ENCODE measurements around the gene PAX3.

The PAX3 gene

DNA sequence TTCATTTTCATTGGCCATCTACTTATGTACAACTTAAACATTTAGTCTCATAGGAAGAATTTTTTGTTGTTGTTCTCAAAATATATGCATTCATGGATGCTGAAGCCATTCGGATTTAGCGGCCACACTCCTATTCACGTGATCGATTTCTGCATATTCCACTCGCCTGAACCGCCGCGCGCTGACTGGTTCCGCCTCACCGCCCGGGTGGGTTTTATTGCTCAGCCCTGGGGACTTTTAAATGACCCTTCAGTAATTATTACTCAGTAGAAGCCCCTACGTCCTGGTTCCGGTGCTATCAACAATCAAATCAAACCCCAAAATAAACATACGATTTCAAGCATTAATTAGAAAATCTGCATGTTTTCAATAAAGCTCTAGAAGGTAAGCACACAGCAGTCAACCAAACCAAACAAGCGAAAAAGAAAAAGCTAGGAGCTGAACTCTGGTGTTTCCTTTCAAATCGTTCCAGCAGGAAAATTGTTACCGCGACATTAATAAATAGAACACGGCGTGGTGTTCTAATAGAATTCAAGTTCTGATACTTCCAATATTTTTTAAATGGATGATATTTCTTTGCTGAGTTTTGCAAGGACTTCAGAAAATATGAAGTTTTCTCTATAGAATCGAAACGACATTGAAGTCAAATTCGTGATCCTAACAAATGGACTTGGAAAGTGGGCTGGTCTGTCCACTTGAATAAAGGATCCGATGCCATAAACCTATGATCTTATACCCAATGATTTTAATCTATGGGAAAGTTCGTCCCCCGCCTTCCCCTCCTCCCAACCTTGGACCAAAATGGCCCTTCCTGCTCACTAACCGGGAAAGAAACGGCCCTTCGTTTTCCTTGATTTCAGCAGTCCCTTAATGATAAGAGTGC is 9.3 kb downstream of the PAX3 start:
- TF ChIP-seq NFIC (IDR thresholded peaks at IDR 0.05) (no peak), FOXM1 (IDR thresholded peaks at IDR 0.05; ENCODE audit: borderline replicate concordance, low read depth) (no peak), CREB1 (IDR thresholded peaks at IDR 0.05; ENCODE audit: low read depth) (no peak), EGR1 (IDR thresholded peaks at IDR 0.05) (no peak), CEBPB (IDR thresholded peaks at IDR 0.05) (no peak), YY1 (IDR thresholded peaks at IDR 0.05; ENCODE audit: low read depth) (no peak), TAF1 (IDR thresholded peaks at IDR 0.05; ENCODE audit: low read depth) (no peak), ZBTB7A (IDR thresholded peaks at IDR 0.05; ENCODE audit: low read depth) (no peak), RAD21 (IDR thresholded peaks at IDR 0.05; ENCODE audit: low read depth) (no peak), EP300 (IDR thresholded peaks at IDR 0.05; ENCODE audit: borderline replicate concordance) (no peak), TCF12 (IDR thresholded peaks at IDR 0.05; ENCODE audit: low read depth) (no peak), TEAD4 (IDR thresholded peaks at IDR 0.05) (no peak)
- TF ChIP-seq, protein P1, sequence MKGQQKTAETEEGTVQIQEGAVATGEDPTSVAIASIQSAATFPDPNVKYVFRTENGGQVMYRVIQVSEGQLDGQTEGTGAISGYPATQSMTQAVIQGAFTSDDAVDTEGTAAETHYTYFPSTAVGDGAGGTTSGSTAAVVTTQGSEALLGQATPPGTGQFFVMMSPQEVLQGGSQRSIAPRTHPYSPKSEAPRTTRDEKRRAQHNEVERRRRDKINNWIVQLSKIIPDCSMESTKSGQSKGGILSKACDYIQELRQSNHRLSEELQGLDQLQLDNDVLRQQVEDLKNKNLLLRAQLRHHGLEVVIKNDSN (IDR thresholded peaks at IDR 0.05), result no peak
- TF ChIP-seq, protein P2, sequence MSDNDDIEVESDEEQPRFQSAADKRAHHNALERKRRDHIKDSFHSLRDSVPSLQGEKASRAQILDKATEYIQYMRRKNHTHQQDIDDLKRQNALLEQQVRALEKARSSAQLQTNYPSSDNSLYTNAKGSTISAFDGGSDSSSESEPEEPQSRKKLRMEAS (IDR thresholded peaks at IDR 0.05), result no peak
- TF ChIP-seq, protein P3, sequence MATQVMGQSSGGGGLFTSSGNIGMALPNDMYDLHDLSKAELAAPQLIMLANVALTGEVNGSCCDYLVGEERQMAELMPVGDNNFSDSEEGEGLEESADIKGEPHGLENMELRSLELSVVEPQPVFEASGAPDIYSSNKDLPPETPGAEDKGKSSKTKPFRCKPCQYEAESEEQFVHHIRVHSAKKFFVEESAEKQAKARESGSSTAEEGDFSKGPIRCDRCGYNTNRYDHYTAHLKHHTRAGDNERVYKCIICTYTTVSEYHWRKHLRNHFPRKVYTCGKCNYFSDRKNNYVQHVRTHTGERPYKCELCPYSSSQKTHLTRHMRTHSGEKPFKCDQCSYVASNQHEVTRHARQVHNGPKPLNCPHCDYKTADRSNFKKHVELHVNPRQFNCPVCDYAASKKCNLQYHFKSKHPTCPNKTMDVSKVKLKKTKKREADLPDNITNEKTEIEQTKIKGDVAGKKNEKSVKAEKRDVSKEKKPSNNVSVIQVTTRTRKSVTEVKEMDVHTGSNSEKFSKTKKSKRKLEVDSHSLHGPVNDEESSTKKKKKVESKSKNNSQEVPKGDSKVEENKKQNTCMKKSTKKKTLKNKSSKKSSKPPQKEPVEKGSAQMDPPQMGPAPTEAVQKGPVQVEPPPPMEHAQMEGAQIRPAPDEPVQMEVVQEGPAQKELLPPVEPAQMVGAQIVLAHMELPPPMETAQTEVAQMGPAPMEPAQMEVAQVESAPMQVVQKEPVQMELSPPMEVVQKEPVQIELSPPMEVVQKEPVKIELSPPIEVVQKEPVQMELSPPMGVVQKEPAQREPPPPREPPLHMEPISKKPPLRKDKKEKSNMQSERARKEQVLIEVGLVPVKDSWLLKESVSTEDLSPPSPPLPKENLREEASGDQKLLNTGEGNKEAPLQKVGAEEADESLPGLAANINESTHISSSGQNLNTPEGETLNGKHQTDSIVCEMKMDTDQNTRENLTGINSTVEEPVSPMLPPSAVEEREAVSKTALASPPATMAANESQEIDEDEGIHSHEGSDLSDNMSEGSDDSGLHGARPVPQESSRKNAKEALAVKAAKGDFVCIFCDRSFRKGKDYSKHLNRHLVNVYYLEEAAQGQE (IDR thresholded peaks at IDR 0.05; ENCODE audit: low read depth), result no peak

DNA sequence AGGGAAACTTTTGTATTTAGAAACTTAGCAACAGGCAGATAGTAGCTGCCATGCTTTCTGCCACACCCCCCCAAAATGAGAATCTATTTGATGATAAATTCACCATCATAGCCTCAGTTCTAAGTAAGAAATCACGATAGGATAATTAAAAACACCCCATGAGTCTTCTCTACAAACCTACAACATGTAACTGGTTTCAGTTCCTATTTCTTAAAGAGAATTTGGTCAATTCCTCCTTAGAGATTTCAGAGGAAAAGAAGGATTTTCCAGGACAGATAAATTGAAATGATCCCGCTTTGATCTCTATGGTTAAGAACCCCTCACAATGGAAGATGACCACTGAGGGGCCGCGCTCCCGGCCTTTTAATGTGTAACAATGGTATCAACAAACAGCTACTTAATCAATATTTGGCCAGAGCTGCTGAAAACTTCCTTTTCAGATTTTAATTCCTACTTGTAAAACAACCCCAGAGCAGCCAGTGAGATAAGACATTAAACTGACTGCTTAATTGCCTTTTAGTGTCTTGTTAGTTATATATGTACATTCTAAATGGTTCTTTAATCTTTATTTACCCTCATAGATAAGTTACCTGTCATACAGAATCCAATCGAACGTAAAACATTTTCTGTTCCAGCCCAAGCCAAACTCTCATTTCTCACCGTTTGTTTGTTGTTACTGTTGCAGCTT is 10.1 kb downstream of the PAX3 start:
- TF ChIP-seq EP300 (IDR thresholded peaks at IDR 0.05; ENCODE audit: borderline replicate concordance) (no peak), NFIC (IDR thresholded peaks at IDR 0.05) (no peak), TCF12 (IDR thresholded peaks at IDR 0.05; ENCODE audit: low read depth) (no peak), RAD21 (IDR thresholded peaks at IDR 0.05; ENCODE audit: low read depth) (no peak), FOXM1 (IDR thresholded peaks at IDR 0.05; ENCODE audit: borderline replicate concordance, low read depth) (no peak), CREB1 (IDR thresholded peaks at IDR 0.05; ENCODE audit: low read depth) (no peak), EGR1 (IDR thresholded peaks at IDR 0.05) (no peak), TAF1 (IDR thresholded peaks at IDR 0.05; ENCODE audit: low read depth) (no peak), CEBPB (IDR thresholded peaks at IDR 0.05) (no peak), ZBTB7A (IDR thresholded peaks at IDR 0.05; ENCODE audit: low read depth) (no peak), TEAD4 (IDR thresholded peaks at IDR 0.05) (no peak), YY1 (IDR thresholded peaks at IDR 0.05; ENCODE audit: low read depth) (no peak)
- TF ChIP-seq, protein P2 (IDR thresholded peaks at IDR 0.05), result no peak
- TF ChIP-seq, protein P1 (IDR thresholded peaks at IDR 0.05), result no peak
- TF ChIP-seq, protein P3 (IDR thresholded peaks at IDR 0.05; ENCODE audit: low read depth), result no peak

DNA sequence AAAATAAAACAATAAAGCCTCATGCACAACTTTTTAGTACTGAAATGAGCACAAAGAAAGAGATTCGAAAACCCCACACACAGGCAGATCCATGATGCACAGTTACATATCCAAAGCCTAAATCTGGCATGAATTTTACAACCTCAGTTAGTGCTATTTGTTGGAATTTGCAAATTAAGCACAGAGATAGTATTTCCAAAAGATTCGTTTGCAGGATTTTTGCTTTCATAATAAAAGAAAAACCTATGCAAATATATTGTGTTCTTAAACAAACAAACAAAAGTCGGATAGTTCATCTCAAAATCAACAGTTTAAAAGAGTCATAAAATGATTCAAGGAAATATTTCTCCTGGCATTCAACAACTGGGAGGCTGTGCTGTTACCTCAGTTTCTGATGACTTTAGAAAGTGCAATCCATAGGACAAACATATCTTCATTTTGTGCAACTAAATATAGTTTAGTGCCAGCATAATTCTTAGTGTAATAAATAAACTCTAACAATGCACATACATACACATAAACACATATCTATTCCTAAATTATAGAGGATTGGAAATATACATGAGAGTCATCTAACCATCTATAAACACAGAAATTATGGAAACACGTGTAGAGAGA is 10.8 kb downstream of the PAX3 start:
- TF ChIP-seq EP300 (IDR thresholded peaks at IDR 0.05; ENCODE audit: borderline replicate concordance) (no peak), EGR1 (IDR thresholded peaks at IDR 0.05) (no peak), ZBTB7A (IDR thresholded peaks at IDR 0.05; ENCODE audit: low read depth) (no peak), RAD21 (IDR thresholded peaks at IDR 0.05; ENCODE audit: low read depth) (no peak), CEBPB (IDR thresholded peaks at IDR 0.05) (no peak), TAF1 (IDR thresholded peaks at IDR 0.05; ENCODE audit: low read depth) (no peak), TCF12 (IDR thresholded peaks at IDR 0.05; ENCODE audit: low read depth) (no peak), FOXM1 (IDR thresholded peaks at IDR 0.05; ENCODE audit: borderline replicate concordance, low read depth) (no peak), YY1 (IDR thresholded peaks at IDR 0.05; ENCODE audit: low read depth) (no peak)
- TF ChIP-seq, protein P3 (IDR thresholded peaks at IDR 0.05; ENCODE audit: low read depth), result no peak
- TF ChIP-seq, protein P2 (IDR thresholded peaks at IDR 0.05), result no peak
